HG02973 (cell line): Measurements from ENCODE around the gene MSH4.
"Not testable (repeated sequence)": the region's sequence is repeated elsewhere in the genome, so short reads cannot be mapped to it uniquely, and the experiment has no call there.

Experiments
- ATAC-seq: cut with Tn5 transposase; IDR thresholded peaks from one replicate; pipeline ENCODE4 v1.9.1; 2021; ENCODE audit warnings: moderate library complexity; ENCODE audit not compliant: unreplicated experiment

The MSH4 gene

GRCh38 chr1:75922698-75923097 is 126.0 kb downstream of the MSH4 start:
- ATAC-seq, result no peak

- ATAC-seq, result no peak
Measured at GRCh38 chr1:75932304-75932703, 135.6 kb downstream of the MSH4 start, which contains the start of gene ASB17. Gene ASB17 (minus strand): TSS chr1:75932404. CDS start chr1:75932291, 113 bp downstream.

- no peak for ATAC-seq
Measured at GRCh38 chr1:75937034-75937433, 140.4 kb downstream of the MSH4 start.

GRCh38 chr1:75943037-75943436 is 146.4 kb downstream of the MSH4 start:
- not testable (repeated sequence) for ATAC-seq

GRCh38 chr1:75950176-75950575 is 153.5 kb downstream of the MSH4 start:
- no peak for ATAC-seq

- no peak for ATAC-seq
Measured at GRCh38 chr1:75952016-75952415, 155.3 kb downstream of the MSH4 start.

GRCh38 chr1:75953461-75953860 is 156.8 kb downstream of the MSH4 start:
- ATAC-seq, result no peak

GRCh38 chr1:75954586-75954985 is 157.9 kb downstream of the MSH4 start:
- no peak for ATAC-seq
